SK-N-SH treated with all-trans-retinoic acid at 6 μM for 48 hours (cell line): ENCODE data around the gene NPRL2.

ENCODE experiments used
- ATAC-seq: fragments of 200-7000 bp; cut with Tn5 transposase; 3 replicates; pipeline ENCODE4 v1.9.1; 2020; ENCODE audit warnings: mild to moderate bottlenecking, moderate library complexity
- BACH2 ChIP-seq: fragments of 250-450 bp; sonication (Bioruptor Pico); IDR thresholded peaks from 2 replicates; pipeline ENCODE4 v1.9.0; 2021; ENCODE audit warnings: mild to moderate bottlenecking, borderline replicate concordance
- CREB5 ChIP-seq: fragments of 250-450 bp; sonication (Bioruptor Pico); IDR thresholded peaks from 2 replicates; pipeline ENCODE4 v1.5.1; 2020; ENCODE audit warnings: low read depth, mild to moderate bottlenecking, moderate library complexity
- CSDC2 ChIP-seq: fragments of 250-450 bp; sonication (Bioruptor Pico); IDR thresholded peaks from 2 replicates; pipeline ENCODE4 v1.5.0; 2020; ENCODE audit warnings: mild to moderate bottlenecking, moderate library complexity
- CSRNP3 ChIP-seq: fragments of 250-450 bp; sonication (Bioruptor Pico); IDR thresholded peaks from 2 replicates; pipeline ENCODE4 v1.5.1; 2021; ENCODE audit warnings: mild to moderate bottlenecking, moderate library complexity
- ESRRG ChIP-seq: fragments of 250-450 bp; sonication (Bioruptor Pico); IDR thresholded peaks from 2 replicates; pipeline ENCODE4 v1.6.1; 2021; ENCODE audit warnings: mild to moderate bottlenecking
- GLIS3 ChIP-seq: fragments of 250-450 bp; sonication (Bioruptor Pico); IDR thresholded peaks from 2 replicates; pipeline ENCODE4 v1.5.0; 2020; ENCODE audit warnings: mild to moderate bottlenecking, moderate library complexity
- ISL1 ChIP-seq: fragments of 250-450 bp; sonication (Bioruptor Pico); IDR thresholded peaks from 2 replicates; pipeline ENCODE4 v2.1.2; 2022; ENCODE audit warnings: mild to moderate bottlenecking, moderate library complexity
- PATZ1 ChIP-seq: fragments of 250-450 bp; sonication (Bioruptor Pico); IDR thresholded peaks from 2 replicates; pipeline ENCODE4 v1.8.0; 2020; ENCODE audit warnings: mild to moderate bottlenecking, moderate library complexity, borderline replicate concordance
- POU6F1 ChIP-seq: fragments of 250-450 bp; sonication (Bioruptor Pico); IDR thresholded peaks from 2 replicates; pipeline ENCODE4 v1.8.0; 2021; ENCODE audit warnings: low read depth, mild to moderate bottlenecking, moderate library complexity, borderline replicate concordance
- PPARA ChIP-seq: fragments of 250-450 bp; sonication (Bioruptor Pico); IDR thresholded peaks from 2 replicates; pipeline ENCODE4 v1.5.0; 2020; ENCODE audit warnings: mild to moderate bottlenecking, borderline replicate concordance
- TCF4 ChIP-seq: fragments of 250-450 bp; sonication (Bioruptor Pico); IDR thresholded peaks from 2 replicates; pipeline ENCODE4 v1.8.0; 2021; ENCODE audit warnings: mild to moderate bottlenecking, moderate library complexity, borderline replicate concordance
- TOX ChIP-seq: fragments of 250-450 bp; sonication (Bioruptor Pico); IDR thresholded peaks from 2 replicates; pipeline ENCODE4 v1.8.0; 2021; ENCODE audit warnings: mild to moderate bottlenecking, moderate library complexity, borderline replicate concordance
- ZC3H10 ChIP-seq: fragments of 250-450 bp; sonication (Bioruptor Pico); IDR thresholded peaks from 2 replicates; pipeline ENCODE4 v1.5.1; 2021; ENCODE audit warnings: mild to moderate bottlenecking, moderate library complexity
- ZFP3 ChIP-seq: fragments of 250-450 bp; sonication (Bioruptor Pico); IDR thresholded peaks from 2 replicates; pipeline ENCODE4 v1.5.0; 2020; ENCODE audit warnings: mild to moderate bottlenecking, moderate library complexity
- ZFP30 ChIP-seq: fragments of 450-650 bp; formaldehyde crosslinking; IDR thresholded peaks from 2 replicates; pipeline ENCODE4 v1.5.0; 2022; ENCODE audit warnings: mild to moderate bottlenecking, moderate library complexity
- ZNF565 ChIP-seq: fragments of 450-650 bp; formaldehyde crosslinking; conservative IDR thresholded peaks from 2 replicates; pipeline ENCODE4 v1.5.0; 2020; ENCODE audit warnings: low read depth, mild to moderate bottlenecking, moderate library complexity
- ZNF70 ChIP-seq: fragments of 450-650 bp; formaldehyde crosslinking; IDR thresholded peaks from 2 replicates; pipeline ENCODE4 v1.5.0; 2020; ENCODE audit warnings: mild to moderate bottlenecking, moderate library complexity
- ZNF8 ChIP-seq: fragments of 450-650 bp; formaldehyde crosslinking; IDR thresholded peaks from 2 replicates; pipeline ENCODE4 v1.5.0; 2020; ENCODE audit warnings: mild to moderate bottlenecking, moderate library complexity

The NPRL2 gene

GRCh38 chr3:50299638-50299928 is 51.0 kb downstream of the NPRL2 start:
- ATAC-seq = no peak
- TF ChIP-seq PATZ1 (CRISPR knock-in tag) (no peak), CSRNP3 (no peak), ZFP30 (no peak), ZC3H10 (CRISPR knock-in tag) (no peak), ISL1 (CRISPR knock-in tag) (no peak), PPARA (no peak), ZNF8 (CRISPR knock-in tag) (no peak)

- TF ChIP-seq TCF4 (no peak), GLIS3 (no peak), ZFP3 (CRISPR knock-in tag) (0 out of 2 replicates have a peak, but pooled peaks have one; percentile 26), ZNF8 (CRISPR knock-in tag) (peak; percentile 93)
Measured at GRCh38 chr3:50298836-50299637, 51.5 kb downstream of the NPRL2 start, which contains the start of the genes HYAL3 and NAA80. Gene HYAL3, minus strand, starts transcription at chr3:50299405. Its CDS starts 3,803 bp downstream, at chr3:50295602. Gene NAA80, minus strand, starts transcription at chr3:50299405. Its CDS starts 1,942 bp downstream, at chr3:50297463.

GRCh38 chr3:50297896-50298725 is 52.5 kb downstream of the NPRL2 start:
- TF ChIP-seq ZC3H10 (CRISPR knock-in tag) = no peak
- no peak for TF ChIP-seq PPARA
- TF ChIP-seq CSRNP3 = no peak
- TF ChIP-seq ESRRG (CRISPR knock-in tag) = no peak
- no peak for TF ChIP-seq CREB5 (CRISPR knock-in tag)
- no peak for TF ChIP-seq ZFP3 (CRISPR knock-in tag)
- no peak for TF ChIP-seq CSDC2 (CRISPR knock-in tag)
- TF ChIP-seq PATZ1 (CRISPR knock-in tag) = no peak
- TF ChIP-seq TOX = no peak
- TF ChIP-seq ZFP30 = no peak
- TF ChIP-seq TCF4 = no peak
- no peak for TF ChIP-seq ISL1 (CRISPR knock-in tag)
- no peak for TF ChIP-seq BACH2
- TF ChIP-seq POU6F1 (CRISPR knock-in tag) = no peak
- TF ChIP-seq ZNF70 (CRISPR knock-in tag) = no peak
- TF ChIP-seq ZNF565 (CRISPR knock-in tag) = no peak
- no peak for ATAC-seq

More at GRCh38 chr3:50298836-50299637, 51.5 kb downstream of the NPRL2 start, which contains the start of the genes HYAL3 and NAA80:
- peak; percentile 90 for ATAC-seq
